Mucosa of descending colon (tissue), 3 donors: ENCODE measurements around the gene MASP1. TPM values are rescaled to one million over a fixed set of nuclear protein-coding genes. Genes with fewer than 3 reads are reported as not detected.
A peak's percentile ranks its signal among the peaks of the same experiment; 100 is the strongest.

ENCODE experiments used
- ATAC-seq: fragments of 200-7000 bp; cut with Tn5 transposase; one replicate; pipeline ENCODE4 v1.9.1; 2020; ENCODE audit warnings: mild to moderate bottlenecking, moderate library complexity
- DNase-seq, 3 donors: peaks; one replicate each; pipeline ENCODE4 v3.0.0-alpha.2; 2020
- H3K36me3 ChIP-seq: fragments of 200-600 bp; one replicate; pipeline ENCODE4 v1.8.0; 2021; ENCODE audit warnings: low read depth, mild to moderate bottlenecking
- H3K4me1 ChIP-seq: fragments of 200-600 bp; one replicate; pipeline ENCODE4 v1.8.0; 2021; ENCODE audit warnings: low read depth, mild to moderate bottlenecking
- H3K4me3 ChIP-seq: fragments of 200-600 bp; one replicate; pipeline ENCODE4 v1.8.0; 2021; ENCODE audit warnings: mild to moderate bottlenecking
- H3K9me3 ChIP-seq: fragments of 200-600 bp; one replicate; pipeline ENCODE4 v1.8.0; 2021; ENCODE audit warnings: mild to moderate bottlenecking
- CTCF ChIP-seq: fragments of 200-600 bp; IDR thresholded peaks from one replicate; pipeline ENCODE4 v1.8.0; 2022; ENCODE audit warnings: antibody characterized with exemption, mild to moderate bottlenecking
- intact Hi-C, 2 donors: fragments of 100-400 bp; cut with DNase I in 1 of 2; cut with micrococcal nuclease in 1 of 2; formaldehyde crosslinking; loops; one replicate each; pipeline versions ENCODE4 v1.11.0 to v1.11.1; 2022; cut with DNase I, micrococcal nuclease
- total RNA-seq, 3 donors: library from RNA; stranded (reverse); fragmentation: NEBNext Ultra II Directional in 2 of 3; extraction: Animal tissue kit (Norgen Biotek cat#: 25700) in 2 of 3; gene quantifications; one replicate each; pipeline versions ENCODE4 v1.2.1 to v1.2.4, GENCODE V29; 2021 to 2023
- donor health status: DM: no; HTN: no; CAD: no; lungs with moderate emphysema.
- donor health status: DM: no; HTN: no; CAD: no.
- donor health status: DM: no; HTN: yes; CAD: no.

The MASP1 gene
- total RNA-seq, 3 donors from 2014 or later = 4.5 to 70.1 (median 9.7) TPM

- DNase-seq (no peak), ATAC-seq (no peak)
- H3K9me3 ChIP-seq = no peaks in the 10 kb centered on the region
- H3K36me3 ChIP-seq = no peaks in the 10 kb centered on the region
- H3K4me3 ChIP-seq = no peak overlapping the region
- H3K4me1 ChIP-seq = no peaks in the 10 kb centered on the region
- no peak for TF ChIP-seq CTCF
- intact Hi-C loops = no loop called here
Observed at GRCh38 chr3:187257992-187258692, 33.4 kb downstream of the MASP1 start.

- H3K9me3 ChIP-seq = no peaks in the 10 kb centered on the region
- ATAC-seq (no peak), DNase-seq (no peak)
- TF ChIP-seq CTCF = no peak
- no peaks in the 10 kb centered on the region for H3K4me1 ChIP-seq
- H3K36me3 ChIP-seq = no peaks in the 10 kb centered on the region
- intact Hi-C loops = no loop called here
- no peak overlapping the region for H3K4me3 ChIP-seq
Observed at GRCh38 chr3:187257471-187257870, 34.1 kb downstream of the MASP1 start.

GRCh38 chr3:187256051-187256616, 35.4 kb downstream of the MASP1 start:
- no peaks in the 10 kb centered on the region for H3K4me1 ChIP-seq
- no peaks in the 10 kb centered on the region for H3K9me3 ChIP-seq
- DNase-seq (no peak), ATAC-seq (no peak)
- no peak for TF ChIP-seq CTCF
- no peak overlapping the region for H3K4me3 ChIP-seq
- no peaks in the 10 kb centered on the region for H3K36me3 ChIP-seq
- intact Hi-C loops = no loop called here

GRCh38 chr3:187255314-187255713, 36.2 kb downstream of the MASP1 start:
- ATAC-seq (peak; percentile 16), DNase-seq (no peak)
- Histone ChIP-seq H3K36me3 (no peaks in the 10 kb centered on the region), H3K4me1 (no peaks in the 10 kb centered on the region), H3K9me3 (no peaks in the 10 kb centered on the region), H3K4me3 (no peak overlapping the region)
- no peak for TF ChIP-seq CTCF
- intact Hi-C loops = no loop called here

- ATAC-seq (no peak), DNase-seq (no peak)
- no peak for TF ChIP-seq CTCF
- no peak overlapping the region for H3K4me3 ChIP-seq
- intact Hi-C loops = no loop called here
- no peaks in the 10 kb centered on the region for H3K36me3 ChIP-seq
- no peaks in the 10 kb centered on the region for H3K9me3 ChIP-seq
- H3K4me1 ChIP-seq = no peaks in the 10 kb centered on the region
Observed at GRCh38 chr3:187252311-187252710, 39.2 kb downstream of the MASP1 start.
